ENCODE results near the gene FOXP1. TPM values are rescaled to one million over a fixed set of nuclear protein-coding genes. Genes with fewer than 3 reads are reported as not detected.

Gene FOXP1
- polyA plus RNA-seq, 1 donor (not counting 4 experiments of a cell fraction or from before 2014, with no cell fraction given), result 14.6 TPM

- H3K79me2 ChIP-seq (ENCODE audit: control insufficient read depth, insufficient read depth, low read length), result no peaks in the 10 kb centered on the region
- no peak overlapping the region for H3K27ac ChIP-seq (ENCODE audit: control insufficient read depth, insufficient read depth, low read length)
- DNase-seq (ENCODE audit: low read depth, low spot score) (no peak), FAIRE-seq (no peak)
- H3K4me2 ChIP-seq (ENCODE audit: control insufficient read depth, extremely low read depth, insufficient read depth, low read depth, low read length), result no peak overlapping the region
- no peaks in the 10 kb centered on the region for H3K4me1 ChIP-seq (ENCODE audit: control insufficient read depth, extremely low read depth, insufficient read depth, low read length)
- no peaks in the 10 kb centered on the region for H3K27me3 ChIP-seq (ENCODE audit: control insufficient read depth, extremely low read depth, insufficient read depth, low read length)
- no peak overlapping the region for H2AFZ ChIP-seq (ENCODE audit: control insufficient read depth, low read length)
- TF ChIP-seq CTCF (optimal IDR thresholded peaks at IDR 0.05 in 1 of 3, IDR thresholded peaks at IDR 0.05 in 1 of 3, conservative IDR thresholded peaks at IDR 0.05 in 1 of 3; ENCODE audit: extremely low read depth in 1 of 3, insufficient read depth in 2 of 3, low read length in 3 of 3) (no peak), EZH2 (IDR thresholded peaks at IDR 0.05; ENCODE audit: low read length) (no peak)
- dilution Hi-C loops (cut with MboI; ENCODE audit: extremely low pct_ligation_motif_present, low sequenced_read_pairs), result no loop called here
- no peaks in the 10 kb centered on the region for H4K20me1 ChIP-seq (ENCODE audit: control insufficient read depth, extremely low read depth, insufficient read depth, low read length)
- no peaks in the 10 kb centered on the region for H3K36me3 ChIP-seq (ENCODE audit: control insufficient read depth in 2 of 2, extremely low read depth in 1 of 2, insufficient read depth in 2 of 2, low read length in 2 of 2)
- H3K9me3 ChIP-seq (ENCODE audit: control insufficient read depth, low read depth, low read length), result no peaks in the 10 kb centered on the region
- H3K9me1 ChIP-seq (ENCODE audit: control insufficient read depth, extremely low read depth, insufficient read depth, low read length), result no peaks in the 10 kb centered on the region
- H3K4me3 ChIP-seq (ENCODE audit: control insufficient read depth in 2 of 3, extremely low read depth in 1 of 3, insufficient read depth in 2 of 3, low read depth in 1 of 3, low read length in 3 of 3), result no peak overlapping the region
- no peak overlapping the region for H3K9ac ChIP-seq (ENCODE audit: control insufficient read depth, extremely low read depth, insufficient read depth, low read length)
Measured at GRCh38 chr3:71219744-71220638, 363.5 kb downstream of the FOXP1 start.

- dilution Hi-C loops (cut with MboI; ENCODE audit: extremely low pct_ligation_motif_present, low sequenced_read_pairs), result no loop called here
Measured at GRCh38 chr3:71218508-71218907, 365.0 kb downstream of the FOXP1 start.

More at GRCh38 chr3:71218508-71218907, 365.0 kb downstream of the FOXP1 start:
- no peak overlapping the region for H3K9ac ChIP-seq (ENCODE audit: control insufficient read depth, extremely low read depth, insufficient read depth, low read length)
- H3K79me2 ChIP-seq (ENCODE audit: control insufficient read depth, insufficient read depth, low read length), result no peaks in the 10 kb centered on the region
- no peaks in the 10 kb centered on the region for H3K9me1 ChIP-seq (ENCODE audit: control insufficient read depth, extremely low read depth, insufficient read depth, low read length)
- no peaks in the 10 kb centered on the region for H3K36me3 ChIP-seq (ENCODE audit: control insufficient read depth in 2 of 2, extremely low read depth in 1 of 2, insufficient read depth in 2 of 2, low read length in 2 of 2)
- TF ChIP-seq CTCF (optimal IDR thresholded peaks at IDR 0.05 in 1 of 3, IDR thresholded peaks at IDR 0.05 in 1 of 3, conservative IDR thresholded peaks at IDR 0.05 in 1 of 3; ENCODE audit: extremely low read depth in 1 of 3, insufficient read depth in 2 of 3, low read length in 3 of 3), result no peak
- no peak for TF ChIP-seq EZH2 (IDR thresholded peaks at IDR 0.05; ENCODE audit: low read length)
- no peak for FAIRE-seq
- no peak overlapping the region for H3K4me2 ChIP-seq (ENCODE audit: control insufficient read depth, extremely low read depth, insufficient read depth, low read depth, low read length)
- no peak for DNase-seq (ENCODE audit: low read depth, low spot score)
- no peaks in the 10 kb centered on the region for H3K4me1 ChIP-seq (ENCODE audit: control insufficient read depth, extremely low read depth, insufficient read depth, low read length)
- H2AFZ ChIP-seq (ENCODE audit: control insufficient read depth, low read length), result no peak overlapping the region
- no peak overlapping the region for H3K27ac ChIP-seq (ENCODE audit: control insufficient read depth, insufficient read depth, low read length)
- H3K9me3 ChIP-seq (ENCODE audit: control insufficient read depth, low read depth, low read length), result no peaks in the 10 kb centered on the region
- no peak overlapping the region for H3K4me3 ChIP-seq (ENCODE audit: control insufficient read depth in 2 of 3, extremely low read depth in 1 of 3, insufficient read depth in 2 of 3, low read depth in 1 of 3, low read length in 3 of 3)
- H4K20me1 ChIP-seq (ENCODE audit: control insufficient read depth, extremely low read depth, insufficient read depth, low read length), result no peaks in the 10 kb centered on the region
- no peaks in the 10 kb centered on the region for H3K27me3 ChIP-seq (ENCODE audit: control insufficient read depth, extremely low read depth, insufficient read depth, low read length)

Measured in keratinocyte (primary cell).